SHP77 treated with DMSO at 0.1 percent for 48 hours (cell line): Measurements from ENCODE around the gene MRPS24.
"Not testable (repeated sequence)": the region's sequence is repeated elsewhere in the genome, so short reads cannot be mapped to it uniquely, and the experiment has no call there.

Source experiments
- DNase-seq: peaks from one replicate; lab custom pipeline; 2025; lab: John Stamatoyannopoulos, UW

MRPS24 gene

GRCh38 chr7:43838201-43838658 lies 31.1 kb downstream of the MRPS24 start:
- no peak for DNase-seq

- DNase-seq = peak; percentile 30
Observed at GRCh38 chr7:43834463-43835251, 34.7 kb downstream of the MRPS24 start.

- DNase-seq = not testable (repeated sequence)
Observed at GRCh38 chr7:43830917-43831316, 38.4 kb downstream of the MRPS24 start.

GRCh38 chr7:43825391-43825808 lies 43.9 kb downstream of the MRPS24 start:
- DNase-seq = no peak

- DNase-seq = no peak
Observed at GRCh38 chr7:43824963-43825362, 44.4 kb downstream of the MRPS24 start.

GRCh38 chr7:43824513-43824912 lies 44.8 kb downstream of the MRPS24 start:
- not testable (repeated sequence) for DNase-seq

GRCh38 chr7:43823941-43824340 lies 45.4 kb downstream of the MRPS24 start:
- DNase-seq = no peak

- not testable (repeated sequence) for DNase-seq
Observed at GRCh38 chr7:43823425-43823824, 45.9 kb downstream of the MRPS24 start.
